ENCODE results near the gene CEBPG. TPM values are rescaled to one million over a fixed set of nuclear protein-coding genes. Genes with fewer than 3 reads are reported as not detected.

The CEBPG gene
- total RNA-seq, 2 donors from 2014 or later: 50.8 to 52.1 TPM

GRCh38 chr19:33362508-33363228 lies 10.8 kb upstream of the CEBPG start:
- no peak for ATAC-seq (replicated peaks in 1 of 2)
- Mint-ChIP-seq H3K9me3 (no peaks in the 10 kb centered on the region), H3K36me3 (ENCODE audit: insufficient read depth in 2 of 2) (no peaks in the 10 kb centered on the region), H3K4me1 (ENCODE audit: low read depth) (no peaks in the 10 kb centered on the region), H3K27ac (no peak overlapping the region), H3K4me3 (no peak overlapping the region), H3K27me3 (ENCODE audit: low read depth) (no peaks in the 10 kb centered on the region)
- no peak for DNase-seq

GRCh38 chr19:33363476-33363875 lies 10.0 kb upstream of the CEBPG start:
- ATAC-seq (replicated peaks in 1 of 2) (no peak), DNase-seq (no peak)
- H3K36me3 Mint-ChIP-seq (ENCODE audit: insufficient read depth in 2 of 2): no peaks in the 10 kb centered on the region
- H3K4me3 Mint-ChIP-seq: no peak overlapping the region
- H3K27ac Mint-ChIP-seq: no peak overlapping the region
- no peaks in the 10 kb centered on the region for H3K9me3 Mint-ChIP-seq
- peaks cover 7% of the 10 kb centered on the region for H3K4me1 Mint-ChIP-seq (ENCODE audit: low read depth)
- H3K27me3 Mint-ChIP-seq (ENCODE audit: low read depth): peaks cover 5% of the 10 kb centered on the region

- Mint-ChIP-seq H3K4me1 (ENCODE audit: low read depth) (peaks cover 8% of the 10 kb centered on the region), H3K9me3 (no peaks in the 10 kb centered on the region), H3K4me3 (no peak overlapping the region), H3K27me3 (ENCODE audit: low read depth) (peaks cover 5% of the 10 kb centered on the region), H3K27ac (no peak overlapping the region), H3K36me3 (ENCODE audit: insufficient read depth in 2 of 2) (no peaks in the 10 kb centered on the region)
- ATAC-seq (replicated peaks in 1 of 2) (no peak), DNase-seq (no peak)
Measured at GRCh38 chr19:33365691-33366090, 7.8 kb upstream of the CEBPG start.

GRCh38 chr19:33366127-33366526 lies 7.4 kb upstream of the CEBPG start:
- no peaks in the 10 kb centered on the region for H3K36me3 Mint-ChIP-seq (ENCODE audit: insufficient read depth in 2 of 2)
- no peak overlapping the region for H3K27ac Mint-ChIP-seq
- peaks cover 8% of the 10 kb centered on the region for H3K4me1 Mint-ChIP-seq (ENCODE audit: low read depth)
- DNase-seq: no peak
- peaks cover 5% of the 10 kb centered on the region for H3K27me3 Mint-ChIP-seq (ENCODE audit: low read depth)
- no peaks in the 10 kb centered on the region for H3K9me3 Mint-ChIP-seq
- ATAC-seq (replicated peaks in 1 of 2): no peak
- H3K4me3 Mint-ChIP-seq: no peak overlapping the region

- Mint-ChIP-seq H3K4me3 (no peak overlapping the region), H3K27ac (no peak overlapping the region), H3K9me3 (no peaks in the 10 kb centered on the region), H3K4me1 (ENCODE audit: low read depth) (peaks cover 8% of the 10 kb centered on the region), H3K36me3 (ENCODE audit: insufficient read depth in 2 of 2) (no peaks in the 10 kb centered on the region), H3K27me3 (ENCODE audit: low read depth) (peaks cover 5% of the 10 kb centered on the region)
- DNase-seq: no peak
- ATAC-seq (replicated peaks in 1 of 2): no peak
Measured at GRCh38 chr19:33366897-33367296, 6.6 kb upstream of the CEBPG start.

- peak in 1 of 2 donors; percentile 17 for DNase-seq
- peak; percentile 61 to 66 for ATAC-seq (replicated peaks in 1 of 2)
- Mint-ChIP-seq H3K4me3 (no peak overlapping the region), H3K27me3 (ENCODE audit: low read depth) (peaks cover 5% of the 10 kb centered on the region), H3K9me3 (no peaks in the 10 kb centered on the region), H3K27ac (no peak overlapping the region), H3K36me3 (ENCODE audit: insufficient read depth in 2 of 2) (no peaks in the 10 kb centered on the region), H3K4me1 (ENCODE audit: low read depth) (peaks cover 15% of the 10 kb centered on the region)
Measured at GRCh38 chr19:33368074-33368864, 5.2 kb upstream of the CEBPG start.

GRCh38 chr19:33370783-33371182 lies 2.7 kb upstream of the CEBPG start:
- Mint-ChIP-seq H3K27ac (no peak overlapping the region), H3K36me3 (ENCODE audit: insufficient read depth in 2 of 2) (peaks cover 7 to 11% of the 10 kb centered on the region in 2 donors), H3K4me1 (ENCODE audit: low read depth) (peaks cover 29% of the 10 kb centered on the region), H3K27me3 (ENCODE audit: low read depth) (peaks cover 5% of the 10 kb centered on the region), H3K4me3 (no peak overlapping the region), H3K9me3 (no peaks in the 10 kb centered on the region)
- ATAC-seq (replicated peaks in 1 of 2) (no peak), DNase-seq (no peak)

GRCh38 chr19:33374236-33374714 lies 766 bp downstream of the CEBPG start:
- DNase-seq (peak; percentile 23 to 34), ATAC-seq (replicated peaks in 1 of 2) (no peak)
- Mint-ChIP-seq H3K36me3 (ENCODE audit: insufficient read depth in 2 of 2) (peaks cover 10 to 26% of the 10 kb centered on the region in 2 donors), H3K4me1 (ENCODE audit: low read depth) (peaks cover 55% of the 10 kb centered on the region), H3K4me3 (peak overlapping the region; percentile 92 to 99), H3K27ac (peak overlapping the region; percentile 99), H3K27me3 (ENCODE audit: low read depth) (no peaks in the 10 kb centered on the region), H3K9me3 (no peaks in the 10 kb centered on the region)

GRCh38 chr19:33375156-33375836 lies 1.8 kb downstream of the CEBPG start:
- Mint-ChIP-seq H3K4me3 (peak overlapping the region; percentile 92 to 99), H3K36me3 (ENCODE audit: insufficient read depth in 2 of 2) (peaks cover 10 to 32% of the 10 kb centered on the region in 2 donors), H3K9me3 (no peaks in the 10 kb centered on the region), H3K4me1 (ENCODE audit: low read depth) (peaks cover 57% of the 10 kb centered on the region), H3K27me3 (ENCODE audit: low read depth) (no peaks in the 10 kb centered on the region), H3K27ac (peak overlapping the region; percentile 99)
- ATAC-seq (replicated peaks in 1 of 2) (no peak), DNase-seq (no peak)

GRCh38 chr19:33375837-33376159 lies 2.3 kb downstream of the CEBPG start:
- peaks cover 57% of the 10 kb centered on the region for H3K4me1 Mint-ChIP-seq (ENCODE audit: low read depth)
- H3K4me3 Mint-ChIP-seq: peak overlapping the region; percentile 92 to 99
- no peaks in the 10 kb centered on the region for H3K9me3 Mint-ChIP-seq
- no peak for ATAC-seq (replicated peaks in 1 of 2)
- peak overlapping the region; percentile 99 for H3K27ac Mint-ChIP-seq
- H3K36me3 Mint-ChIP-seq (ENCODE audit: insufficient read depth in 2 of 2): peaks cover 10 to 33% of the 10 kb centered on the region in 2 donors
- no peaks in the 10 kb centered on the region for H3K27me3 Mint-ChIP-seq (ENCODE audit: low read depth)
- no peak for DNase-seq

GRCh38 chr19:33376423-33376822 lies 2.9 kb downstream of the CEBPG start:
- Mint-ChIP-seq H3K36me3 (ENCODE audit: insufficient read depth in 2 of 2) (peaks cover 10 to 36% of the 10 kb centered on the region in 2 donors), H3K9me3 (no peaks in the 10 kb centered on the region), H3K27me3 (ENCODE audit: low read depth) (no peaks in the 10 kb centered on the region), H3K4me1 (ENCODE audit: low read depth) (peaks cover 57% of the 10 kb centered on the region), H3K4me3 (peak overlapping the region; percentile 92 to 99), H3K27ac (peak overlapping the region; percentile 99)
- DNase-seq (no peak), ATAC-seq (replicated peaks in 1 of 2) (no peak)

GRCh38 chr19:33376941-33377557 lies 3.5 kb downstream of the CEBPG start:
- peaks cover 10 to 37% of the 10 kb centered on the region in 2 donors for H3K36me3 Mint-ChIP-seq (ENCODE audit: insufficient read depth in 2 of 2)
- ATAC-seq (replicated peaks in 1 of 2): no peak
- H3K9me3 Mint-ChIP-seq: no peaks in the 10 kb centered on the region
- H3K27me3 Mint-ChIP-seq (ENCODE audit: low read depth): no peaks in the 10 kb centered on the region
- H3K4me1 Mint-ChIP-seq (ENCODE audit: low read depth): peaks cover 60% of the 10 kb centered on the region
- no peak for DNase-seq
- peak overlapping the region; percentile 92 to 99 for H3K4me3 Mint-ChIP-seq
- peak overlapping the region; percentile 99 for H3K27ac Mint-ChIP-seq
